Large intestine (tissue), 3 donors: ENCODE data around the gene ATP9A. TPM values are rescaled to one million over a fixed set of nuclear protein-coding genes. Genes with fewer than 3 reads are reported as not detected.

Source experiments
- DNase-seq, 2 donors: peaks; one replicate each; pipeline versions ENCODE4 v3.0.0 to v3.0.0-alpha.2; 2013
- H3K27ac ChIP-seq: one replicate; pipeline ENCODE4 v1.5.1; 2013; ENCODE audit warnings: low read length
- H3K27me3 ChIP-seq: 2 replicates; pipeline ENCODE4 v1.6.1; 2013; ENCODE audit warnings: low read length; ENCODE audit not compliant: control insufficient read depth, insufficient read depth
- H3K36me3 ChIP-seq: 2 replicates; pipeline ENCODE4 v1.6.1; 2013; ENCODE audit warnings: low read length; ENCODE audit not compliant: control insufficient read depth, insufficient read depth
- H3K4me1 ChIP-seq: one replicate; pipeline ENCODE4 v1.6.1; 2013; ENCODE audit warnings: low read length; ENCODE audit not compliant: control insufficient read depth, insufficient read depth
- H3K4me3 ChIP-seq: one replicate; pipeline ENCODE4 v1.5.1; 2013; ENCODE audit warnings: low read length
- H3K9me3 ChIP-seq: one replicate; pipeline ENCODE4 v1.6.1; 2013; ENCODE audit warnings: mild to moderate bottlenecking, low read depth, low read length, moderate library complexity; ENCODE audit not compliant: control insufficient read depth
- WGBS: methylation state at CpG from one replicate; pipeline ENCODE4 v1.1.5; 2013; ENCODE audit warnings: low lambda C conversion rate; ENCODE audit not compliant: insufficient coverage; 5-methylcytosine and 5-hydroxymethylcytosine counted together
- polyA plus RNA-seq: library from polyadenylated mRNA; unstranded; fragments of 120-200 nt; gene quantifications from one replicate; pipeline ENCODE4 v1.2.1, GENCODE V29; 2013

ATP9A gene
- polyA plus RNA-seq, 1 donor = 46.3 TPM

DNA sequence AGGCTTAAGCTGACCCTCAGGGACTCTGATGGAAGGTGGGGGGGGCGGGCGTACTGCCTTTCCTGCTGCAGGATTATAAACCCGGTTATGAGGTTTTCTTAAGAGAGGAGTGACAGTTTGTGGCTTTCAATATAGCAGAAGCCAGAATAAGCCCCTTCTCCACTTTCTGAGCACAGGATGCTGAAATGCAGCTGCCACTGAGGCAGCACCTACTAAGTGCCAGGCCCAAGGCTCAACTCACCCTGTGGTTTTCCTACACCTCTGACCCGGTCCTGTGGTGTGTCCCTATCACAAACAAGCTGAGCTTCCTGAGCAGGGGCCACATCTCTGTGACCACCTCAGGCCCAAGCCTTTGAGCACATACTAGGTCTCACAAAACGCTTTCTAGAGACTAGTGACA is 166.1 kb downstream of the ATP9A start:
- Histone ChIP-seq H3K27ac (no peak overlapping the region), H3K27me3 (no peaks in the 10 kb centered on the region), H3K4me1 (no peaks in the 10 kb centered on the region), H3K9me3 (no peaks in the 10 kb centered on the region), H3K4me3 (no peak overlapping the region), H3K36me3 (peaks cover 73% of the 10 kb centered on the region)
- no peak for DNase-seq
- WGBS = no CpG with 5 or more reads among the region's 5 CpGs

DNA sequence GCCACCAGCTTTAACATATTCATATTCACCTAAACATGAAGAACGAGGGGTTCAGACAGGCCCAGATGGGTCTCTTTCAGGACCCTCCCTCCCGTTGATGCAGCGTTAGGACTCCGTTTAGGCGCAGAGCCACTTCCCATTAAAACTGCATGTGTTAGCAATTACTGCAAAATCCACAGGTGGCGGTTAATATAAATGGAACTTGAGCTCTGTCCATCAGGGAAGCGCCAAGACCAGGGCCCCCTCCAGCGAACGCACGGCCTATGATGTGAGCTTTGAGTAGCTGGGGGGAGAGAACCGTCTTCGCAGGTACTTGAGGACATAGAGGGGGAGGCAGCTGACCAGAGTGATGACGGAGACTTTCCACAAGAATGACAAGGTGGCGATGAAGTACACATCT is 167.2 kb downstream of the ATP9A start:
- no peaks in the 10 kb centered on the region for H3K4me1 ChIP-seq
- DNase-seq = no peak
- WGBS = 80% methylated on average over 3 of the region's 14 CpGs
- H3K27me3 ChIP-seq = no peaks in the 10 kb centered on the region
- no peaks in the 10 kb centered on the region for H3K9me3 ChIP-seq
- H3K4me3 ChIP-seq = no peak overlapping the region
- H3K27ac ChIP-seq = no peak overlapping the region
- H3K36me3 ChIP-seq = peaks cover 73% of the 10 kb centered on the region

DNA sequence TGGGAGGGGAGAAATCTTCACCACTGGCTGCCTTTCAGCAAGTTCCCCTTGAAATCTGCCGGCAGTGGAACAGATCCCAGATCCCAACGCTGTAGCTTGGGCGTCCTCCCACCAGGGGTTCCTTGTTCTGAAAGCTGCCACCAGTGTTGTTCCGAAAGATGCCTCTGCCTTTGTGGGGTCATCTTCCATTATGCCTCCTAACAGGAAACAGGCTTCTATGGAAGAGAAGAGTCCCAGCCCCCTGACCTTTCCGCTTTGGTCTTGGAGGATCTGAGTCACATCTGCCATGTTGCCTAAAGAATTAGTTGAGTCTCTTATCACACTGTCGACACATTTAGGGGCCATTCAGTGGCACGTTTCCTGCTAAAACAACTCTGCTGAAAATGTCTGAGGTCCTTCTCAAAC is 168.2 kb downstream of the ATP9A start:
- H3K4me1 ChIP-seq = no peaks in the 10 kb centered on the region
- DNase-seq = no peak
- H3K27ac ChIP-seq = no peak overlapping the region
- no peak overlapping the region for H3K4me3 ChIP-seq
- H3K27me3 ChIP-seq = no peaks in the 10 kb centered on the region
- WGBS = no CpG with 5 or more reads among the region's 7 CpGs
- peaks cover 71% of the 10 kb centered on the region for H3K36me3 ChIP-seq
- no peaks in the 10 kb centered on the region for H3K9me3 ChIP-seq

DNA sequence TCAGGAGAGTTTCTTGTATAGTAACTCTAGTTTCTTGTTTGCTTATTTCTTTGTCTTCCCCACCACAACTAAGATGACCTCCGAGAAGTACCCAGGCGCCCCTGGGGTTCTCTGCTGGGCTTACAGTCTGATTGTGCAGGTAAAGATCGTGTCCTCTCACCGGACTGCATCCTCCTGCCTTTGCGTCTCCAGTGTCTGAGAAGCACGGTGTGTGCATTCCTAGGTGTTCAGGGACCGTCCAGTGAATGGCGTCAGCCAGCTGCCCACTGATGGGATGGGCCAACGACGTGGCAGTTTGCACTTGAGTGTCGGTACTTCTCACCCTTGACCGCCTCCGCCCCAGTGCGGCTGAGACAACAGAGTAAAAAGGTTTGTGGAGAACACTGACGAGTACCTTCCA is 169.6 kb downstream of the ATP9A start:
- H3K36me3 ChIP-seq = peaks cover 58% of the 10 kb centered on the region
- H3K27me3 ChIP-seq = no peaks in the 10 kb centered on the region
- WGBS = 100% methylated on average over 1 of the region's 15 CpGs
- no peaks in the 10 kb centered on the region for H3K4me1 ChIP-seq
- H3K9me3 ChIP-seq = no peaks in the 10 kb centered on the region
- DNase-seq = no peak
- no peak overlapping the region for H3K4me3 ChIP-seq
- H3K27ac ChIP-seq = no peak overlapping the region

DNA sequence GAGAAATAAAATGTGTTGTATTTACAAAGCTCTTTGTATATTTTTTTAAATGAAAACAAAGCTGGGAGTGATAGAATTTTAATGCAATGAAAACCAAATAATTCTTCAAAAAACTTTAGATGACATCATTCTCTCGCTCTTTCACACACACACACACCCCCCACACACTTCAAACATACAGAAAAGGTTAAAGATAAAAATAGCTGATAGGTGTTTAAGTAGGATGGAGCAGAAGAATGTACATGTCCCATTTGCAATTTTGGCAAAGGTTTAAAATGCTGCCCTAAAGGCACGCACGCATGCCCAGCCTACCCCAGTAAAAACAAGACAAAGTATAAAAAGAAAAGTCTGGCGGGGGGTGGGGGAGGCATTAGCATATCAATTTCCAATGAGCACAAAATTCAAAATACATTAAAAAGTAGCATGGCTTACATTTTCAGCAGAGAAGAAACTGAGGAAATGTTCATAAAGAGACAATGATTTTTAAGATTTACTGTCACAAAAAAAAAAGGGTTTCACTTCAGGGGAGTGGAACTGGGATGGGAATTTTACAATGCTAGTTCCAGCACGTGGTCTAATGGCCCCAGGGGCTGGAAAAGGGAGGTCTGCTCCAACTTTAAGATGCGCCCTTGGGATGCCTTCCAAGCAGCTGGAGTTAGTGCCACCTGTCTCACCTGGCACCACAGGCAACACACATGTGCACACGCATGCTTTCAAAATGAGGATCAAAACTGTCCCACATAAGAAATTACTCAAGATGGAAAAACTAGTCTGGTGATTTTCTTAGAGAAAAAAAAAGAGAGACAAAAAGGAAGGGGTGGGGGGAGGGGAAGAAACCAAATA is 170.6 kb downstream of the ATP9A start:
- Histone ChIP-seq H3K9me3 (no peaks in the 10 kb centered on the region), H3K36me3 (peaks cover 50% of the 10 kb centered on the region), H3K27ac (no peak overlapping the region), H3K4me1 (no peaks in the 10 kb centered on the region), H3K4me3 (no peak overlapping the region), H3K27me3 (no peaks in the 10 kb centered on the region)
- DNase-seq = no peak
- 73% methylated on average over 2 of the region's 7 CpGs for WGBS

DNA sequence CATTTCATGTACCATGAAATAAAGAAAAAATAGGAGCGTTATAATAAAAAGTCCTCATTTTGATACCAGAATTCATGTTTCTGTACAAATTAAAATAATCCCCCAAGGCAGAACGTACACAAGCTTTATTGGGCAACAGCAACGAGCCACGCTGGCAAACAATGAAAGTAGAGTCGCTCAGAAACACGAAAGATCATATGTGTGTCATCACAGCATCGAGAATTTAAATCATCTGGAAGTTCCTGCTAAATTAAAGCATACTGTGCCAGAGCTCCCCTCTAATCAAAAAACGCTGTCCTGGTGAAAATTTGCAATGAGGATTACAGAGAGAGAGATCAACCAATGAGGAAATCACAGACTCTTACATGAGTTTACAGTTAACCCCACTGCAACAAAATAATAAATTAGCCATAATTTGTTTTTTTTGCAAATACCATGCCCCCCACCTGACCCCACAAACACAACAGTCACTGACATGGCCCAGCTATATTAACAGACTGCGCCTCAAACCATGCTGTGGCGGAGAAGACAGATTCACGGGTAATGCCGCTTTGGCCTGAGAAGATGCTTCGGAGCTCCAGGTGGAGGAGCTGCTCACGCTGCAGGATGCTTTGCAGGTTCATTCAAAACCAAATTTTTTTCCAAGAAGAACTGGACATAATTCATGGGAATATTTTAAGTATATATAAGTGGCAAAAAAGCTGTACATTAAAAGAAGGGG is 171.4 kb downstream of the ATP9A start:
- Histone ChIP-seq H3K4me1 (no peaks in the 10 kb centered on the region), H3K9me3 (no peaks in the 10 kb centered on the region), H3K27ac (no peak overlapping the region), H3K4me3 (no peak overlapping the region), H3K36me3 (peaks cover 43% of the 10 kb centered on the region), H3K27me3 (no peaks in the 10 kb centered on the region)
- WGBS = 100% methylated on average over 4 of the region's 14 CpGs
- DNase-seq = no peak

DNA sequence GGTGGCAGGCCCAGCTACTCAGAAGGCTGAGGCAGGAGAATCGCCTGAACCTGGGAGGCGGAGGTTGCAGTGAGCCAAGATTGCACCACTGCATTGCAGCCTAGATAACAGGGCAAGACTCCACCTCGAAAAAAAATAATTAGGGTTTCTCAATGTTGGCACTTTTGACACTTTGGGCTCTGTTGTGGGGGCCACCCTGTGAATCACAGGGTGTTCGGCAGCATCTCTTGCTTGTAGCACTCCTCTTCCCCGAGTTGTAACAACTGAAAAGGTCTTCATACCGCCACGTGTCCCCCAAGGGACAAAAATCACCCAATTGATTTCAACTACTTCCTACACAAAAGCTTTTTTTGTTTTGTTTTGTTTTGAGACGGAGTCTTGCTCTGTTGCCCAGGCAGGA is 172.4 kb downstream of the ATP9A start:
- no peaks in the 10 kb centered on the region for H3K9me3 ChIP-seq
- DNase-seq = no peak
- no peaks in the 10 kb centered on the region for H3K27me3 ChIP-seq
- no peak overlapping the region for H3K27ac ChIP-seq
- no peaks in the 10 kb centered on the region for H3K4me1 ChIP-seq
- no peak overlapping the region for H3K4me3 ChIP-seq
- WGBS = 90% methylated on average over 4 of the region's 8 CpGs
- H3K36me3 ChIP-seq = peaks cover 33% of the 10 kb centered on the region

DNA sequence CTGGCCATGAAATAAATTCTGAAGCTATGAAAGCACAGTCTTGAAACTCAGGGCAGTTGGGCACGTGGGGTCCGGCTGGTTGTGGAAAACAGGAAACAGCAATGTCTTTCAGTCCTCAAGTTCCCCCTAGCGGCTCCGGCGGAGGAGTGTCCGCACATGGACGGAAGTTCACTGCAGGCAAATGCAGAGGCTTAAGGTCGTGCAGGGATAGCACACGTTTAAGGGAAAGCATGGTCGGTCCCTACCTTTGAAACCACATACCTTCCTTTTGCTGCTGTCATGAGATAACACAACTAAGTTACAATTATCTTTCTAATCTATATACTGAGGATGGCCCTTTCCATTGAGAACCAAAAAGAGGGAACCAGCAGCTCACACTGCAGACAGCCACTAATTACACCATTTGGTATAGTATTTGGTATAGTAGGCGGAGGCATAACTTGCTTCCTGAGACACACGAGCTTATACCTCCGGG is 173.1 kb downstream of the ATP9A start:
- no CpG with 5 or more reads among the region's 13 CpGs for WGBS
- no peaks in the 10 kb centered on the region for H3K9me3 ChIP-seq
- no peaks in the 10 kb centered on the region for H3K4me1 ChIP-seq
- H3K27ac ChIP-seq = no peak overlapping the region
- H3K27me3 ChIP-seq = no peaks in the 10 kb centered on the region
- DNase-seq = peak; percentile 81 to 83
- H3K36me3 ChIP-seq = peaks cover 26% of the 10 kb centered on the region
- H3K4me3 ChIP-seq = no peak overlapping the region

DNA sequence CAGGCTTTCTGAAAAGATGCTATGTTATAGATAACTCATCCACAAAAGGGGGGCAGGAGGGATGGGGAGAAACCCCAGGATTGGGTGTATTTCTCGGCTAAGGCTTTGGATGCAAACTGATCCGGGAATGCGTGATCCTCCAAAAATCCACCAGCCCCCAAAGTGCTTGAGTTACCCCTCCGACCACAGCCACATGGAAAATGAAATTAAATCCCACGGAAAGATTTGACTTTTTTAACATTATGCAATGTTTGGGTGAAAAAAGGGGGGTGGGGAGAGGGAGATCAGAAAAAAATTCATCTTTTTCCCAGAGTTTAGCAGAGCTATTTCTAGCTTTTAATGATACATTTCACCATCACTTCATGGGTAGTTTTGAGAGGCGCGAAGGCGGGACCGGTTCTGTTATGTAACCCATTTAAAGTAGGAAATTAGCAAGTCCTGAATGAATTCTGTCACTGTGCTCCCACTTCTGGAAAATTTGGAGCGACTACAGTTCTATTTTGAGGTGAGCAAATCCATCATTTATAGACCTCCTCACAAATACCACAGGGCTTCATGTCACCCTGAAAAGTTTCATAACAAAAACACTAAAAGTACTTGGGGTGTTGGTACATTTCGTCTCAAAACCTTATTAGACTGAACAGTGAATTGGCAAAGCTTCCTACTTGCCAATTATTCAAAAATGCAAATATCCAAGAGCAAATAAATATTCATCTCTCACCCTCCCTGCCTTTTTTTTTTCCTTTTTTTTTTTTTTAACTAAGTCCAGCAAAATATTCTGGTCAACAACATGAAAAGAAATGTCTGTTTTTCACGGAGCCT is 173.7 kb downstream of the ATP9A start:
- Histone ChIP-seq H3K9me3 (no peaks in the 10 kb centered on the region), H3K4me1 (no peaks in the 10 kb centered on the region), H3K27me3 (no peaks in the 10 kb centered on the region), H3K36me3 (peaks cover 20% of the 10 kb centered on the region), H3K4me3 (no peak overlapping the region), H3K27ac (no peak overlapping the region)
- WGBS = 96% methylated on average over 8 of the region's 12 CpGs
- DNase-seq = no peak

DNA sequence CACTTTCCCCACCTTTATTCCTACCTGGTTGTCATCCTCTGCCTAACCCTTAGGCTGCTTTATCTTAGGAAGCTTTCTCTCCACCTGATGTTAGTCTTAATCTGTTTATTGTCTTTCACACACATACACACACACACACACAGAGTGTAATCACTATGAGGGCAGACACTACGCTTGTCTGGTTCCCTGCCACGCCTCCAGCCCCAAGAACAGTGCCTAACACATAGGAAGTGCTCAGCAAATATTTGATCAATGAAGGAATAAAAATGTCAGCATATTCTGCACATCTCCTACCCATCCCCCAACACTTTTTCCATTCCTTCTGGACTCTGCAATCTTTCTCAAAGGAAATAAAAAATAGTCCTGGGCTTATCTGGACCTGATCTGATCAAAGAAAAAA is 174.6 kb downstream of the ATP9A start:
- no CpG with 5 or more reads among the region's 2 CpGs for WGBS
- H3K27ac ChIP-seq = no peak overlapping the region
- DNase-seq = no peak
- H3K4me3 ChIP-seq = no peak overlapping the region
- no peaks in the 10 kb centered on the region for H3K4me1 ChIP-seq
- no peaks in the 10 kb centered on the region for H3K27me3 ChIP-seq
- H3K9me3 ChIP-seq = no peaks in the 10 kb centered on the region
- peaks cover 12% of the 10 kb centered on the region for H3K36me3 ChIP-seq
